IPS-15b (cell line): Measurements from ENCODE around the gene IFNA13.

ENCODE experiments used
- H3K27me3 ChIP-seq: one replicate; pipeline ENCODE4 v1.6.1; 2013; ENCODE audit warnings: low read length; ENCODE audit not compliant: control insufficient read depth, insufficient read depth
- H3K36me3 ChIP-seq: one replicate; pipeline ENCODE4 v1.6.1; 2013; ENCODE audit warnings: low read length; ENCODE audit not compliant: control insufficient read depth, insufficient read depth
- H3K4me1 ChIP-seq: one replicate; pipeline ENCODE4 v1.6.1; 2013; ENCODE audit warnings: mild to moderate bottlenecking, low read length; ENCODE audit not compliant: control insufficient read depth, insufficient read depth
- H3K4me3 ChIP-seq: one replicate; pipeline ENCODE4 v1.5.1; 2013; ENCODE audit warnings: low read depth, low read length
- H3K9ac ChIP-seq: one replicate; pipeline ENCODE4 v1.6.1; 2013; ENCODE audit warnings: low read depth, mild to moderate bottlenecking, low read length
- H3K9me3 ChIP-seq: one replicate; pipeline ENCODE4 v1.6.1; 2013; ENCODE audit warnings: mild to moderate bottlenecking, low read length; ENCODE audit not compliant: control insufficient read depth, insufficient read depth

IFNA13 gene

DNA sequence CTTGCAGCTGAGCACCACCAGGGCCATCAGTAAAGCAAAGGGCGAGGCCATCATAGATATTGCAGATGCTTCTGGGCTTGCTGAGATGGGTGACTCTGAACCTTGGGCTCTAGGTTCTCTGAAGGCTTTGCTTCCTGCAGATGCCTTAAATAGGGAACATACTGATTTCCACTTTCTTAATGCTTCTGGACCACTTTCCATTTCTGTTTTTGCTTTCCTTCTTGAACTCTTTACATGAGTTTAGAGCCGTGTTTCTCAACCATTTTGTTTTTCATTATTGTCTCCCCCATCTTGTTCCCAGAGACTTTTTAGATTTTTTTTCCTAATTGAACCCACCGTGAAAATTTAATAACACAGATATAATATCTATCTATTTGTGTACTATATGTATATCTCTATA lies at the start of gene IFNA13:
Gene IFNA13 (minus strand): TSS at position 101 of the 400 bp plus-strand sequence. CDS start 47 bp downstream, at position 54.
- H3K27me3 ChIP-seq: no peaks in the 10 kb centered on the region
- H3K36me3 ChIP-seq: no peaks in the 10 kb centered on the region
- no peak within 1 kb of the TSS for H3K9ac ChIP-seq
- no peaks in the 10 kb centered on the region for H3K9me3 ChIP-seq
- H3K4me3 ChIP-seq: no peak within 1 kb of the TSS
- H3K4me1 ChIP-seq: no peaks in the 10 kb centered on the region

DNA sequence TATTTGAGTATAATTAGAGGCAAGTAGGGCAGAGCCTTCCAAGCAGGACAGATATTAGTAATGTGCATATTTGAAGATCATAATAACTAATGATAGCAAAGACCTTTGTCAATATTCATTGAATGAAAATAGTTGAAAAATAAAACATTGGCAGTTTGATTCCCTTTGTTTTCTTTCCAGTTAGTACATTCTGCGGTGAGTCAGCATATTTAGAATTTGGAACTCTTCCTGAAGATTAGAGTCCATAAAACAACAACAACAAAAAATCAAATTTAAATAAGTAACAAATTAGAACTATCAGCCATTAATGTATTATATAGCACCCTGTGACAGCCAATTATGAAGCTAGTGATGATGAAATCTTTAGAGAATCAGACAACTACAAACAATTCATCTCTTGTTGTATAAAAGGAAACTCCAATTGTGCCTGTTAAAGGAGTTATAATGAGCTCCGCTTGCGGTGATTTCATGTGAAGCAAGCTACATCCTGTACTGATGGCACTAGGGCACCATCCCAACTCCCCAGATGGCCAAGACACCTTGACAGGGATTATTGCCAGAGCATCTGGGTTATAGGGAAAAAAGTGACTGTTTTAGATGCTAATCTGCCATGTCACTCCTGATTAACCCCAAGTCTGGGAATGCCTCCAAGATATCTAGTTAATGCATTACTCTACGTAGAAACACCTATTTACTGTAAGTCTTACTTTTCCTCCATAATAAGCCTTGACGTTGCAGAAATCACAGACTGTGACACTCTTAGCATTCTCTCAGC lies 47.8 kb upstream of the IFNA13 start:
- no peak overlapping the region for H3K4me3 ChIP-seq
- no peaks in the 10 kb centered on the region for H3K36me3 ChIP-seq
- no peak overlapping the region for H3K9ac ChIP-seq
- H3K4me1 ChIP-seq: no peaks in the 10 kb centered on the region
- H3K27me3 ChIP-seq: no peaks in the 10 kb centered on the region
- no peaks in the 10 kb centered on the region for H3K9me3 ChIP-seq

DNA sequence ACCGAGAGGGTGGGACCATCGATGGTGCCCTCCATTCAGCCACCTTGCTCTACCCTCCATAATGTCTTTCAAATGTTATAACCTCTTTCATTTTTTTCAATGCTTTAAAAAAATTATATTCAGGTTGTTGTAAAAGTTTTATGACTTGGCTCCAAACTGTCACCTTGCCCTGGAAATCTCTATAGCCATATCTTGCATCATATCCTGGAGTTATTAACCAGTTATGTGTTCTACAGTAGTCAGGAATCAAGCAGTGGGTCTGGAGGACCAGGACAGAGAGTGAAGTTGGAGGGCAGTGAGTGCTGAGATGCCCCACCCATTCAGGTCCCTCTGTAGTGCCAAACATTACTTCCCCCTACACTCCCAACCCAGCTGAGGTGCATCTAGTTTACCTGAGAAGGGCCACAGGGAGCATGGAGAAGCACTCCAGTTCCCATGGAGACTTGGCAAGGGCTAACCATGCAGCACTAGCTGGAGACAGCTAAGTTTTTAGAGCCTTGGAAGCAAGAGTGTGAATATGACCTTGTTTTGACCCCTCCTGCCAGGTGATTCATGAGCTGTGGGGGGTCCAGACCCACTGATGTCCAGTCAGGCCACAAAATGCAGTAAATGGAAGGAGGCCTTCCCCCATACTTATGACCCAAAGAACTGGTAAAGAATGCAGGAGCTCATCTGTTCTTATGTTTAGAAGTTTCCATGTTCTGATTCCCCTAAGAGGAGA lies 46.5 kb upstream of the IFNA13 start:
- H3K9me3 ChIP-seq: no peaks in the 10 kb centered on the region
- H3K36me3 ChIP-seq: no peaks in the 10 kb centered on the region
- no peak overlapping the region for H3K9ac ChIP-seq
- H3K4me3 ChIP-seq: no peak overlapping the region
- no peaks in the 10 kb centered on the region for H3K4me1 ChIP-seq
- no peaks in the 10 kb centered on the region for H3K27me3 ChIP-seq

DNA sequence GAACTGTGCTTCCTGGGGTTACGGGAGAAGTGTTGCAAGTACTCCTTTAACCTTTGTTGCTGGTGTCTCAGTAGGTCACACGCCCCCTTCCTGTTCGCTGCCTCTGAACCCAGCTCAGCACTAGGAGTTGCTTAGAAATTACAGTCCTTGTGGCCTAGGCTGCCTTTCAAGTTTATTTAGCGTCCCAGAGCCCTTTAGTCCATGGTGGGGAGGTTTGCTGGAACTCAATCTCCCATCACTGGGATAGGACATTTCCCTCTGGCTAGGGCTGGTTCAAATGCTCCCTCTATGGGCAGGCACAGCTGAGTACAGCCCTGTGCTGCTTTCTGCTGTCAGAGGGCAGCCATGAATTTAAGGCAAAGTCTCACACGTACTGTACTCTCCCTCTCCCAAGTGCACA lies 45.8 kb upstream of the IFNA13 start:
- H3K4me3 ChIP-seq: no peak overlapping the region
- H3K9ac ChIP-seq: no peak overlapping the region
- H3K27me3 ChIP-seq: no peaks in the 10 kb centered on the region
- no peaks in the 10 kb centered on the region for H3K4me1 ChIP-seq
- no peaks in the 10 kb centered on the region for H3K9me3 ChIP-seq
- no peaks in the 10 kb centered on the region for H3K36me3 ChIP-seq

DNA sequence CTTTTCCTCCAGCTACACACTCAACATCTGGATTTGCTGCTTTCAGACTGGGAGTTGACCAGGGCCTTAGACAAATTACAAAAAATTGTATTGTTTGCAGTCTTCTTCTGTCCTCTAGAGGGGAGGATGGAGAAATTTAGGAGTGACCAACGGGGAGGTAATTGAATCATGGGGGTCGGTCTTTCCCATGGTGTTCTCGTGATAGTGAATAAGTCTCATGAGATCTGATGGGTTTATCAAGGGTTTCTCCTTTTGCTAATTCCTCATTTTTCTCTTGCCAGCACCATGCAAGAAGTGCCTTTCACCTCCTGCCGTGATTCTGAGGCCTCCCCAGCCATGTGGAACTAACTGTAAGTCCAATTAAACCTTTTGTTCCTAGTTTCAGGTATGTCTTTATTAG lies 45.3 kb upstream of the IFNA13 start:
- Histone ChIP-seq H3K4me1 (no peaks in the 10 kb centered on the region), H3K4me3 (no peak overlapping the region), H3K9ac (no peak overlapping the region), H3K36me3 (no peaks in the 10 kb centered on the region), H3K27me3 (no peaks in the 10 kb centered on the region), H3K9me3 (no peaks in the 10 kb centered on the region)

DNA sequence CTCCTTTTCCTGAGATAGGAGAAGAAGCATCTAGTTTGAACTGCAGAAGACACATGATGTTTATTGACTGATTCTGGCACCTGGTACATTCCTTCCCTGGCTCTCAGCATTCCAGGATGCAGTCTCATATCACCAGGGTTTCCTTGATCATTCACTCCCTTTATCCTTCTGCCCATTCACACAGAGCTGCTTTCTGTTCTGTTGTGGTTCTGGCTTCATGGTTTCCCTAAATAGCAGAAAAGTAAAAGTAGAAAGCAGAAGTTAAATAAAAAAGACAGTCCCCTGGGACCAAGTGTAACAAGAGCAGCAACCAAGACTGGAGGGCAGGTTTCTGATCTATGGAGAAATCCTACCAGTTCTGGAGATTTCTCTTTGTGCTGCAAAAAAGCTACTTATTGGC lies 44.2 kb upstream of the IFNA13 start:
- Histone ChIP-seq H3K9me3 (no peaks in the 10 kb centered on the region), H3K4me3 (no peak overlapping the region), H3K4me1 (no peaks in the 10 kb centered on the region), H3K36me3 (no peaks in the 10 kb centered on the region), H3K9ac (no peak overlapping the region), H3K27me3 (no peaks in the 10 kb centered on the region)

DNA sequence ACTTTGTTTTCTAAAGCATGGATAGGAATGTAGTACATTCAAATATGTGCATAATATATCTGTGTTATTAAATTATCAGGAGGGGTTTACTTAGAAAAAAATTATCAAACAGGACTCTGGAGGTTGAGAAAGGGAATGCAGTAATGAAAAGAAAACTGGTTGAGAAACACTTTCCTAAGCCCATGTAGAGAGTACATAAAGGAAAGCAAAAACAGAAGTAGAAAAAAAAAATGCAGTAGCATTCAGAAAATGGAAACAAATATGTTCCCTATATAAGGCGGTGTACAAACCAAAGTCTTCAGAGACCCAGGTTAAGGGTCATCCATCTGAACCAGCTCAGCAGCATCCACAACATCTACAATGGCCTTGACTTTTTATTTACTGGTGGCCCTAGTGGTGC lies 41.0 kb upstream of the IFNA13 start, which contains the start of gene IFNA8:
Gene IFNA8 (plus strand): TSS at position 301 of the 400 bp plus-strand sequence. CDS start 60 bp downstream, at position 361.
- Histone ChIP-seq H3K4me3 (no peak within 1 kb of the TSS), H3K27me3 (peaks cover 4% of the 10 kb centered on the region), H3K9ac (no peak within 1 kb of the TSS), H3K36me3 (no peaks in the 10 kb centered on the region), H3K9me3 (no peaks in the 10 kb centered on the region), H3K4me1 (no peaks in the 10 kb centered on the region)

DNA sequence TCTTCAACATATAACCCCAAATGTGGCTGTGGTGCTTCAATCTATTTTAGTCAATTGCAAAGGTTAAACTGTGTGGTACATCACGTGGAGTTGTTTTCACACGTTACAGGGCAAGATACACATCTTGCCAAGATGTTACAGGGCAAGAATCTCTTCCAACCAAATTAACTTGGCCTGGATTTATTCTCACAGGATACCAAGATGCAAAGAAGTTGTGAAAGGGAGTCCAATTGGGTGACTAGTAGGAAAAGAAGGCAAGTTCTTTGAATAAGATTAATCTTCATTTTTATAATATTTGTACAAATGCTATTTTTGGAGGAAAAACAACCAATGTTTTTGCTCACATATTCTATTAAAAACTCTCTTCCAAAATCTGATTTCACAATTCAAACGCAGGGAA lies 36.3 kb upstream of the IFNA13 start:
- no peaks in the 10 kb centered on the region for H3K36me3 ChIP-seq
- H3K27me3 ChIP-seq: peaks cover 30% of the 10 kb centered on the region
- H3K9ac ChIP-seq: no peak overlapping the region
- H3K9me3 ChIP-seq: no peaks in the 10 kb centered on the region
- H3K4me3 ChIP-seq: no peak overlapping the region
- peaks cover 2% of the 10 kb centered on the region for H3K4me1 ChIP-seq

DNA sequence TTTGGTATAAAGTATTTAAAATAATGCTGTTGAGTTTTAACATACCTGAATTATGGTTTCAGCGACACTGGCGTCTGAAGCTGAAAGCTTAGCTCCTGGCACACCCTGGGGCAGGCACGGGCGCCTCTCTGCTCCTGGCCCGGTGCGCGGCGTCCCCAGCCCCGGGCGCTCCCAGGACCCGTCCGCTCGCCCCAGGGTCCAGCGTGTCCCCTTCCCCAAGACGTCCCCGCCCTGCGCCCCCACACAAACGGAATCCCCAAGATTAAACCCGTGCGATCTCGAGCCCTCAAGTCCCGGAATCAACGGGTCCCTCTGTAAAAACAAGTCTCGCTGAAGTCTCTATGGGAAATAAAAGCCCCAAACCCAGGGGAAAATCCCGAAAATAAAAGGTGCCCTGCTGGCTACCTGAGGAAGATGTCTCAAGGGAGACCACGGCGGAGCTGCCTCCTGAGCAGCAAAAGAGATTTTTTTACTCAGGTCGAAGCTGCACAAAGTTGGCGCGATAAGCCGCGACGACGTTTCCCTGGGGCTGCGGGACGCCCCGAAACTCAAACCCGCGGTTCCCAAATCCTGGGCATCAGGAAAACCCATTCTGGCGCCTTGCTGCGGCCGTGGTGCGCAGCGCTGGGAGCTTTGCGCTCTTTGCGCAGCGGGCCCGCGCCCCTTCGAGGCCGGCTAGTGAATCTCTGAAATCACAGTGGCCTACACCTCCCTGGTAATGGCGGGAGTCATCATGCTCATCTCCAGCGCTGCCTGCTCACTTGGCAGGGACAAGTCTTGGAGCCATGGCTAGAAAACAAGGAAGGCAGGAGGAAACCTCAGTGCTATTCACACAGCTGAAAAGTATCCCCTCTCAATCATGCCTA lies 34.8 kb upstream of the IFNA13 start:
- Histone ChIP-seq H3K4me1 (peaks cover 2% of the 10 kb centered on the region), H3K27me3 (peaks cover 38% of the 10 kb centered on the region), H3K4me3 (peak overlapping the region; percentile 62), H3K36me3 (no peaks in the 10 kb centered on the region), H3K9ac (peak overlapping the region; percentile 16), H3K9me3 (no peaks in the 10 kb centered on the region)

DNA sequence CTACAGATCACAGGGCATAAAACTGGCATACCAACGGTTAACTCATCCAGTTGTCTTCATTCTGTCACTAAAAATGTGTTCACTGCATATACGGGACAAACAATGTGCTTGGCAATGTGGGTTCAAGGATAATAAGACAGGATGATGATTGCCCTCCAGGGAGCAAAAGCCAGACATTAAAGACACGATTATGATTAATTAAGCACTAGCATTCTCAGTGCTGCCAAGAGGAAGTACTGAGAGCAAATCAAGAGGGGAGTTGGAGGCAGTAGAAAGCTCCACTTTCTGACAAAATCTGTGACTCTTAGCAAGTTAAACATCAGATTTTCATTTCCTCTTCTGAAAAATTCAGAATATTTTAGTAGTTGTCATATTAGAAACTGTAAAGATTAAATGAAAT lies 32.1 kb upstream of the IFNA13 start:
- Histone ChIP-seq H3K4me1 (peaks cover 4% of the 10 kb centered on the region), H3K9me3 (no peaks in the 10 kb centered on the region), H3K27me3 (peaks cover 65% of the 10 kb centered on the region), H3K36me3 (no peaks in the 10 kb centered on the region), H3K9ac (no peak overlapping the region), H3K4me3 (no peak overlapping the region)

DNA sequence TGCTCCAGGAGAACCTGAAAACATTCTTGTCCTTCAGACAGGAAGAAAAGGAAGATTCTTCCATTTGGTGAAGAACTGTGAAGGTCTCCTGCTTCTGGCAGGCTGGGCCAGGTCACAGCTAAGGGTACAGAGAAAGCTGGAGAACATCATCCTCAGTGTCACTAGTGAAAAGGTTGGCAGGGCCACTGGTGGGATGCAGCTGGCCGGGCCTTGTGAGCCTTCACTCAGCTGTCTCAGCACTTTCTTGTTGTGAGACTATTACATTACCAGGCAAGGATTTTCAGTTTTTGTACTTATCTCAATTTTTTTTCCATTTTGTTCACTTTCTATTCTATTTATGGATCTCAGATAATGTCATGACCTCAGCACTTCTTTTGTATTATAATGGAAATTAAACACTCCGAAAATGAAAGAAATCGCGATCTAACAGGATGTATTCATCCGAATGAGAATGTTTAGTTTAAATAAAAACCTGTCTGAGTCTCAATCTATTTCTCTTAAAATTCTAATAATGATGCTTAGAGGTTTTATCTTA lies 31.2 kb upstream of the IFNA13 start:
- H3K4me3 ChIP-seq: no peak overlapping the region
- peaks cover 4% of the 10 kb centered on the region for H3K4me1 ChIP-seq
- H3K27me3 ChIP-seq: peaks cover 64% of the 10 kb centered on the region
- no peaks in the 10 kb centered on the region for H3K36me3 ChIP-seq
- H3K9ac ChIP-seq: no peak overlapping the region
- H3K9me3 ChIP-seq: no peaks in the 10 kb centered on the region
